22Rv1 (cell line): ENCODE measurements around the gene PRPF8.

Experiments
- CTCF ChIP-seq: fragments of 450-650 bp; IDR thresholded peaks from 2 replicates; pipeline ENCODE4 v1.5.1; 2017; ENCODE audit warnings: mild to moderate bottlenecking
- ZFX ChIP-seq: fragments of 450-650 bp; IDR thresholded peaks from 2 replicates; pipeline ENCODE4 v1.6.1; 2017; ENCODE audit warnings: antibody characterized with exemption, borderline replicate concordance

- TF ChIP-seq CTCF: no peak
- TF ChIP-seq ZFX: no peak
Measured at GRCh38 chr17:1630662-1631061, 54.0 kb downstream of the PRPF8 start.
